Right lobe of liver (tissue), 6 donors: Measurements from ENCODE around the gene SETDB1. TPM values are rescaled to one million over a fixed set of nuclear protein-coding genes. Genes with fewer than 3 reads are reported as not detected.

ENCODE experiments used
- ATAC-seq, 4 donors: fragments of 200-7000 bp; cut with Tn5 transposase; one replicate each; pipeline ENCODE4 v1.9.1; 2020; ENCODE audit warnings: mild to moderate bottlenecking in 4 of 4, moderate library complexity in 4 of 4
- DNase-seq, 3 donors: peaks; one replicate each; pipeline ENCODE4 v3.0.0-alpha.2; 2020
- H3K27ac ChIP-seq, 3 donors: fragments of 200-600 bp; one replicate each; pipeline ENCODE4 v1.8.0; 2022
- H3K27me3 ChIP-seq, 2 donors: fragments of 200-600 bp; one replicate each; pipeline ENCODE4 v1.8.0; 2022
- H3K36me3 ChIP-seq, 4 donors: fragments of 200-600 bp; sonication (generic) in 1 of 4; one replicate each; pipeline versions ENCODE4 v1.5.1 to v1.8.0; 2017 to 2022; ENCODE audit warnings: control low read depth in 1 of 4
- H3K4me1 ChIP-seq, 4 donors: fragments of 200-600 bp; sonication (generic) in 1 of 4; one replicate each; pipeline versions ENCODE4 v1.5.1 to v1.8.0; 2017 to 2022; ENCODE audit warnings: control low read depth in 1 of 4
- H3K4me3 ChIP-seq, 3 donors: fragments of 200-600 bp; one replicate each; pipeline ENCODE4 v1.8.0; 2022
- H3K9me3 ChIP-seq, 4 donors: fragments of 200-600 bp; sonication (generic) in 1 of 4; one replicate each; pipeline versions ENCODE4 v1.5.1 to v1.8.0; 2017 to 2022; ENCODE audit warnings: control low read depth in 1 of 4
- CTCF ChIP-seq, 4 donors: fragments of 200-600 bp in 3 of 4; fragments of 450-650 bp in 1 of 4; IDR thresholded peaks; one replicate each; pipeline versions ENCODE4 v1.5.1 to v1.8.0; 2016 to 2022; ENCODE audit warnings: antibody characterized with exemption in 4 of 4, mild to moderate bottlenecking in 2 of 4
- POLR2A ChIP-seq: fragments of 450-650 bp; IDR thresholded peaks from one replicate; pipeline ENCODE4 v1.6.1; 2017; ENCODE audit warnings: antibody characterized with exemption, mild to moderate bottlenecking
- WGBS: methylation state at CpG from one replicate; pipeline ENCODE4 v1.1.6; 2018; ENCODE audit warnings: low coverage, low lambda C conversion rate; ENCODE audit not compliant: insufficient coverage; ENCODE audit errors: missing lambda C conversion rate; 5-methylcytosine and 5-hydroxymethylcytosine counted together
- intact Hi-C, 2 donors: fragments of 100-400 bp; cut with DNase I; formaldehyde crosslinking; loops; one replicate each; pipeline versions ENCODE4 v1.11.2 to v1.14.1; 2022
- total RNA-seq, 6 experiments: library from RNA; depleted of rRNA in 2 of 6; stranded (reverse); fragments of >200 nt in 2 of 6; fragmentation: NEBNext Ultra II Directional in 3 of 6; extraction: Animal tissue kit (Norgen Biotek cat#: 25700) in 3 of 6; gene quantifications; one replicate each; pipeline versions ENCODE4 v1.1.0 to v1.2.4, GENCODE V29; 2016 to 2023
- donor health status: DM: no; HTN: yes; CAD: no.
- donor health status: DM: no; HTN: no; CAD: no.
- donor health status: DM: no; HTN: no; CAD: no.
- donor health status: DM: no; HTN: yes; CAD: no.
- donor health status: DM: no; HTN: yes; CAD: no.

Gene SETDB1
- total RNA-seq, 6 experiments from 2014 or later = 10.4 to 17.8 (median 12.9) TPM

- no peak overlapping the region for H3K27ac ChIP-seq
- TF ChIP-seq POLR2A (no peak), CTCF (IDR thresholded peaks at IDR 0.05) (no peak)
- peaks cover 0 to 33% (median 12%) of the 10 kb centered on the region in 4 donors for H3K36me3 ChIP-seq
- DNase-seq (no peak), ATAC-seq (no peak)
- H3K4me1 ChIP-seq = peaks cover 0 to 32% (median 14%) of the 10 kb centered on the region in 4 donors
- 43% methylated on average over 1 of the region's 3 CpGs for WGBS
- H3K27me3 ChIP-seq = no peaks in the 10 kb centered on the region
- intact Hi-C loops = no loop called here
- H3K9me3 ChIP-seq = no peaks in the 10 kb centered on the region
- H3K4me3 ChIP-seq = no peak overlapping the region
Measured at GRCh38 chr1:151002051-151002450, 75.9 kb downstream of the SETDB1 start.

- DNase-seq = no peak
- H3K4me1 ChIP-seq = peaks cover 0 to 38% (median 17%) of the 10 kb centered on the region in 4 donors
- TF ChIP-seq POLR2A = no peak
- TF ChIP-seq CTCF (IDR thresholded peaks at IDR 0.05) = no peak
- no peak overlapping the region for H3K4me3 ChIP-seq
- H3K27me3 ChIP-seq = no peaks in the 10 kb centered on the region
- no peaks in the 10 kb centered on the region for H3K9me3 ChIP-seq
- 21% methylated on average over 2 of the region's 2 CpGs for WGBS
- no peak for ATAC-seq
- no peak overlapping the region for H3K27ac ChIP-seq
- peaks cover 0 to 27% (median 10%) of the 10 kb centered on the region in 4 donors for H3K36me3 ChIP-seq
- intact Hi-C loops = no loop called here
Measured at GRCh38 chr1:151002611-151003010, 76.4 kb downstream of the SETDB1 start.

- H3K27me3 ChIP-seq = no peaks in the 10 kb centered on the region
- no peak for DNase-seq
- no peaks in the 10 kb centered on the region for H3K9me3 ChIP-seq
- no peak overlapping the region for H3K27ac ChIP-seq
- ATAC-seq = no peak
- peaks cover 0 to 21% (median 8%) of the 10 kb centered on the region in 4 donors for H3K36me3 ChIP-seq
- intact Hi-C loops = no loop called here
- H3K4me1 ChIP-seq = peaks cover 0 to 42% (median 19%) of the 10 kb centered on the region in 4 donors
- no peak overlapping the region for H3K4me3 ChIP-seq
- TF ChIP-seq CTCF (IDR thresholded peaks at IDR 0.05) = no peak
- no peak for TF ChIP-seq POLR2A
Measured at GRCh38 chr1:151003180-151003579, 77.0 kb downstream of the SETDB1 start.

- ATAC-seq = no peak
- H3K27me3 ChIP-seq = no peaks in the 10 kb centered on the region
- WGBS = 13% methylated on average over 4 of the region's 4 CpGs
Measured at GRCh38 chr1:151005729-151006319, 79.7 kb downstream of the SETDB1 start.

More at GRCh38 chr1:151005729-151006319, 79.7 kb downstream of the SETDB1 start:
- intact Hi-C loops = no loop called here
- H3K36me3 ChIP-seq = no peaks in the 10 kb centered on the region
- H3K4me3 ChIP-seq = peak overlapping the region; percentile 44 to 64 (median 58)
- no peak for DNase-seq
- TF ChIP-seq CTCF (IDR thresholded peaks at IDR 0.05) (no peak), POLR2A (no peak)
- H3K9me3 ChIP-seq = no peaks in the 10 kb centered on the region
- H3K27ac ChIP-seq = peak overlapping the region; percentile 75 to 89 (median 88)
- H3K4me1 ChIP-seq = peaks cover 0 to 55% (median 19%) of the 10 kb centered on the region in 4 donors
